ENCODE measurements around the gene ARL6IP5.

The ARL6IP5 gene

DNA sequence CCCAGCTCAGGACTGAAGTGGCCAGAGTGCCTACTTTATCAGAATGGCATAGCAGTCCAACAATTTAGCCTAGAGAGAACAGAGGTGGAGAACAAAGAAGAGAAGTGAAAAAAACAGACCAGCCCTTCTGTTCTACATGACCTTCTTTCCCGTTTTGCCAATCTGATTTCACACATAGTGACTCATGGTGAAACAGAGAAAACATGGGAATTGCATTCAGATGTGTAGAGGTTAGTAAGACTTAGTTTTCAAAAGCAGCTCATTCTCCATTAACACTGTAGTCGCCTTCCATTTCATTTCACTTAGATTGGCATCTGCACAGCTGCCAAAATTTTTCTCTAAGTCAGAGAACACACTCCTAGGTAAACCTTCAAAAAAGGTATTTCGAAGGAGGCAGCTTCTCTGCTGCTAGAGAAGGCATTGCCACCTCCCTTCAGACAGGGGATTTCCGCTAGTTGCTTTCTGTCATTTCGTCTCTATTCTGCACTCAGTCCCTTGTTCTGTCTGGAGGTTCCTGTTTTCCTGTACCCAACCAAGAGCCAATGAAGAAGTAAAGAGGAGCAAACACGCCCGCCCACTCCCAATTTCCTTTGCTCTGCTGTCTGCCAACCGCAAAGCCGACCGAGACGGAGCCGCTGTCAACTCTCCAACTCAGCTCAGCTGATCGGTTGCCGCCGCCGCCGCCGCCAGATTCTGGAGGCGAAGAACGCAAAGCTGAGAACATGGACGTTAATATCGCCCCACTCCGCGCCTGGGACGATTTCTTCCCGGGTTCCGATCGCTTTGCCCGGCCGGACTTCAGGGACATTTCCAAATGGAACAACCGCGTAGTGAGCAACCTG, at the start of gene ARL6IP5:
Gene ARL6IP5, plus strand, starts transcription at position 612 of the 842 bp plus-strand sequence. Its CDS starts 111 bp downstream, at position 723.
- peak; percentile 90 for DNase-seq (ENCODE audit: low spot score)

DNA sequence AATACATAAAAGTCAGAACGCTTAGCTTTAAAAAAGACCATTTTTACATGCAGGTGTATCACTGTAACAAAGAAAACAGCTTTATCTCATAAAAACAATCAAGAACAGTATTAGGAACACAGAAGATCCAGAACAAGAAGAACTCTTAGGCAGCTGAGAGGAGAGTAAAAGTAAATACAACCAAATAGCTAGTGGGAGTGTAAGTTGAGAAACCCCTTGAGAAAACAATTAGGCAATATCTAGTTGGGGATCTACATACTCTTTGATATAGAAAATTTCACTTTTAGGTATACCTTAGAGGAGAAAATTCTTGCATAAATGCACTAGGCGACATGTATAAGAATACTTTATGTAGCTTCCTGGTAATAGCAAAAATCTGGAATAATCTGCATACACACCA, 40.1 kb upstream of the ARL6IP5 start:
- no peak for DNase-seq (ENCODE audit: low spot score)

GRCh38 chr3:69048990-69049389, 35.7 kb upstream of the ARL6IP5 start:
- no peak for DNase-seq (ENCODE audit: low spot score)

DNA sequence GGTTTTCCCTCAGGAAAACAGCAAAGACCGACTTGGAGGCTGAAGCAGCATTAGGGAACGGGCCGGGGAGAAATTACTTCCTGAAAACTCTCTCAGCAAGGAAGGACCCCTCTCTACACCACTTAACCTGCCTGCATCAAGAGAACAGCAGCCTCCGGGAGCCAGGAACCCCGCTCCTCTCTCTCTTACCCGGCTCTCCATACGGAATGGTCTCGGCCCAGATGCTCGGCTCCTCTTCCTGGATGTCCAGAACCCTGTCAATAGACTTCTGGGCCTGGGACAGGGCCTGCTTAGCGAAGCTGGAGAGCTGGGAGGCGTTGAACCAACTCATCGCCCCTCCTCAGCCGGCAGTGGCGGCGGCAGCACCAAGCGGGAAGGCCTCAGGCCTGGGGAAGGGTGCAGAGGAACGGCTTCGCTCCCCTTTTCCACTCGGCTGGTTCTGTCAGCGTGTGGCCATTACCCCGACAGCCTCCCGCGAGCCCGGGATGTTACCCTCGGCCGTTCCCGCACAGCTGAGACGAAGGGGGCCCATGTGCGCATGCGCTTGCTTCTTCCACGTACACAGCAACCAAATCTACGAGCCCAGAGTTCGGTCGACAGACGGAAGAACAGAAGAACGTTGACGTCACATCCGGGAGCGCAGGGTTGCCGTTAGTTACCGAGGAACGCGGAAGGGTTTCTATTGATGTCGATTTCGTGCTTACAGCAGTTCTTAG, 32.8 kb upstream of the ARL6IP5 start, which contains the start of gene TMF1:
Gene TMF1, minus strand, starts transcription at position 578 of the 716 bp plus-strand sequence. Its CDS starts 247 bp downstream, at position 331.
- DNase-seq (ENCODE audit: low spot score), result peak; percentile 99

DNA sequence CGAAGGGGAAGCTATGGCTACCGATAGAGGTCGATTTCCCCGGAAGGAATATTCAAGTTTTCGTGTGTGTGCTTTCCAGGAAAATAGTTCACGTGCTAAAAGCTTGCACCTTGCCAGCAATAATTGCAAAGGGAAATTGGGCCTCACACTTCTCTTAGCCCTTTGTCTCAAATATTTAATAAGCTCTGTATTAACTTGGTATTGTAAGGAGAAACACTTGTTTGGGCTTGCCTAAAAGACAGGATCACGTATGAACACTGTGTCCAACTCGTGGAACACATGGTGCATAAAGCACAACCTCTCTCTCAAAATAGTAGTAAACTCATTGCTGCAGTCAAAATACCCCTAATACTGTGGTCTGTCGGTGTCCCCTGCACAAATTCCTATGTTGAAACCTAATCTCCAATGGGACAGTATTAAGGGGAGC, 32.3 kb upstream of the ARL6IP5 start:
- no peak for DNase-seq (ENCODE audit: low spot score)

GRCh38 chr3:69058180-69058946, 26.4 kb upstream of the ARL6IP5 start:
- no peak for DNase-seq (ENCODE audit: low spot score)

DNA sequence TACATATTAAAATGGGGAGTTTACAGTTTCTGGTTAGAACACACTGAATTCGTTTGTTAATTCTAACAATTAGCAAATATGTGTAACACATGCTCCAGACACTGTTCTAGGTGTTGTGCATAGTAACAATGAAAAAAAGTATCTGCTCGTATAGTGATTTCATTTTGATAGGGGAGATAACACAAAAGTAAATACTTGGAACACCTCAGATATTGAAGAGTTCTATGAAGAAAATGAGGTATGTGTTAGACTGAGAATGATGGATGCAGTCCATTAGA, 25.9 kb upstream of the ARL6IP5 start:
- DNase-seq (ENCODE audit: low spot score), result no peak

DNA sequence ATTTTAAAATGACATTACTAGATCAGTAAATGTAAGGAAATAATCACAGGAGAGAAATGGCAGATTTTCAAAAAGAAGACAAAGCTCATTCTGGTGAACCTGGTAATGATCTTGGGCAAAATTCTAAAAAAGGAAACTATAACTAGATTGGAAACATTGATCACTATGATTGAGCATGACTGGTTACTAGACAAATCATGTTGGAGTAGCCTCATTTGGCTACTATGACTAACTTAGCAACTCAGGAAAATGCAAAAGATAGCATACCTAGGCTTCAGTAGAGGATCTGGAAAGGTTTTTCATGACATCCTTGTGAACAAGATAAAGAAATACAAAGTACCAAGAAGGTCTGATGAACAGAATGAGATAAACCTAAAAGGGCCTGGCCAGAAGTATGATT, 25.0 kb upstream of the ARL6IP5 start:
- DNase-seq (ENCODE audit: low spot score), result no peak

- DNase-seq (ENCODE audit: low spot score), result no peak
Observed at GRCh38 chr3:69063636-69064035, 21.1 kb upstream of the ARL6IP5 start.

- DNase-seq (ENCODE audit: low spot score), result no peak
Observed at GRCh38 chr3:69065318-69065964, 19.3 kb upstream of the ARL6IP5 start.

DNA sequence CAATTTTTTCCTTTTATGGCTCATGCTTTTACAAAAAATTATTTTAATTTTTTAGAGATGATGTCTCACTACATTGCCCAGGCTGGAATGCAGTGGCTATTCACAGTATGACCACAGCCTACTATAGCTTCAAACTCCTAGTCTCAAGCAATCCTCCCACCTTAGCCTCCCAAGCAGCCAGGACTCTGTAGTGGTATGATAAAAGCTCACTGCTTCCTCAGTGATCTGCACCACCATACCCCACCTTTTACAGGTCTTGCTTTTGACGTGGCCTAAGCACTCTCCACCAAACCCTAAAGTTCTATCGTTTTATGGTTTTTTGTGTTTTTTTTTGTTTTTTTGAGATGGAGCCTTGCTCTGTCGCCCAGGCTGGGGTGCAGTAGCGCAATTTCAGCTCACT, 18.6 kb upstream of the ARL6IP5 start:
- no peak for DNase-seq (ENCODE audit: low spot score)

DNA sequence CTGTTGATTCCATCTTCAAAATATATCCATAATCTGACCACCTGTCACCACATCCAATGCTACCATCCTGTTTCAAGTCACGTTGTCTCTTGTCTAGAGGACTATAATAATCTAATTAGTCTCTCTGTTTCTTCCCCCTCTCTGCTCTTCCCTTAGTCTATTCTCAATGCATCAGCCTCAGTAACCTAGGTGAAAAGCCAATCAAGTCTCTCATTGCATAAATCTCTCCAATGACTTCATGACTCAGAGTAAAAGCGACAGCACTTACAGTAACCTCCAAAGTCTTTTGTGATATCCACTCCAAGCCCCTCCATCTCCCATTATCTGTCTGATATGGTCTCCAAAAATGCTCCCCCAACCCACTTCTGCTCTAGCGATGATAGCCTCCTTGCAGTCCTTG, 11.8 kb upstream of the ARL6IP5 start:
- DNase-seq (ENCODE audit: low spot score), result no peak

- no peak for DNase-seq (ENCODE audit: low spot score)
Observed at GRCh38 chr3:69079269-69080159, 5.2 kb upstream of the ARL6IP5 start.

GRCh38 chr3:69080233-69080920, 4.4 kb upstream of the ARL6IP5 start, which contains the start of gene UBA3:
Gene UBA3, minus strand, starts transcription at chr3:69080365. Its CDS starts 12 bp downstream, at chr3:69080353.
- DNase-seq (ENCODE audit: low spot score), result peak; percentile 83

DNA sequence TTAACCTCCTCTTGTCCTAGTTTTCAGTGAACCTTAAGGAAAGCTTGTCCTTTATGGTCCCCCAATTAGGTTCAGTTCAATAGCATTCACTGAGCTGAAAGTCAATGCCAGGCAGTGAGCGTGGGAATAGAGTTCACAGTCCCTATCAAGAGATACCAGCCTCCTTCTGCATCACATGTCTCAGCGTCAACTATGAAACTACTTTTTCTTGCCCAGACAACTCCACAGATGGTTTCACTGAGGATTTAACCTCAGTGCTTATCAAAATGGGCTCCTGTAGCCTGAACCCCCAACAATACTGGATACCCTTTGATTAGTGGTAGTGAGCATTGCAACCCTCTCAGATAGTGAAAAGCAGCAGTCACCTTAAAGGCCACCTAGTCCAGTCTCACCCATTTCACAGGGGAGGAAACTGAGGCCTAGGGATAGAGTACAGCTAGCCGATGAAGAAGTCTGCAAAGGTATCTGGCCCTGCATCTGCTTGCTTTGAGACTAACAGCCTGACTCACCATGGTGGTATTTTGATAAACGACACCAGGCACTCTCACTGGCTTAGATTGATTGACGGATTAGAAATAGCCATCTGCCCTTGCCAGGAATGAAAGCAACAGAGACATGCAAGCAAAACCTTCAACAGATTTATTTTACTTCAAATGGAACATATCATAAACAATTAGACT, 3.0 kb upstream of the ARL6IP5 start:
- DNase-seq (ENCODE audit: low spot score), result no peak

- no peak for DNase-seq (ENCODE audit: low spot score)
Observed at GRCh38 chr3:69082361-69082760, 2.4 kb upstream of the ARL6IP5 start.

GRCh38 chr3:69082805-69083204, 1.9 kb upstream of the ARL6IP5 start:
- DNase-seq (ENCODE audit: low spot score), result peak; percentile 71

- DNase-seq (ENCODE audit: low spot score), result no peak
Observed at GRCh38 chr3:69085168-69085832, 563 bp downstream of the ARL6IP5 start.

Data from COLO829 (cell line).